Glutamatergic neuron (in vitro differentiated cells): Measurements from ENCODE around the gene MRPL19. TPM values are rescaled to one million over a fixed set of nuclear protein-coding genes. Genes with fewer than 3 reads are reported as not detected.
"Not testable (repeated sequence)": the region's sequence is repeated elsewhere in the genome, so short reads cannot be mapped to it uniquely, and the experiment has no call there.

Experiments
- DNase-seq: peaks from one replicate; pipeline ENCODE4 v3.0.0; 2022
- H3K27ac Mint-ChIP-seq: one replicate; pipeline ENCODE4 v1.8.0; 2020; ENCODE audit warnings: mild to moderate bottlenecking, mixed read lengths, inconsistent platforms; ENCODE audit not compliant: unreplicated experiment
- H3K27me3 Mint-ChIP-seq: one replicate; pipeline ENCODE4 v1.8.0; 2020; ENCODE audit warnings: mild to moderate bottlenecking, moderate library complexity, mixed read lengths, inconsistent platforms; ENCODE audit not compliant: unreplicated experiment
- H3K36me3 Mint-ChIP-seq: one replicate; pipeline ENCODE4 v1.8.0; 2020; ENCODE audit warnings: mild to moderate bottlenecking, mixed read lengths, inconsistent platforms; ENCODE audit not compliant: unreplicated experiment
- H3K4me1 Mint-ChIP-seq: one replicate; pipeline ENCODE4 v1.8.0; 2020; ENCODE audit warnings: mild to moderate bottlenecking, low read depth, mixed read lengths, inconsistent platforms; ENCODE audit not compliant: unreplicated experiment
- H3K4me3 Mint-ChIP-seq: one replicate; pipeline ENCODE4 v1.8.0; 2020; ENCODE audit warnings: mild to moderate bottlenecking, mixed read lengths, inconsistent platforms; ENCODE audit not compliant: unreplicated experiment
- H3K9me3 Mint-ChIP-seq: one replicate; pipeline ENCODE4 v1.8.0; 2020; ENCODE audit warnings: mild to moderate bottlenecking, moderate library complexity, mixed read lengths, inconsistent platforms; ENCODE audit not compliant: unreplicated experiment
- total RNA-seq: library from RNA; stranded (reverse); fragmentation: NEBNext Ultra II Directional; extraction: Animal tissue kit (Norgen Biotek cat#: 25700); gene quantifications from one replicate; pipeline ENCODE4 v1.2.1, GENCODE V29; 2021; ENCODE audit not compliant: unreplicated experiment
- TF ChIP-seq, protein P1 (sequence below): fragments of 200-600 bp; sonication (generic); IDR thresholded peaks from one replicate; pipeline ENCODE4 v1.5.0; 2021; ENCODE audit not compliant: partially characterized antibody, unreplicated experiment

MRPL19 gene
- total RNA-seq, 1 donor from 2014 or later, result 44.6 TPM

DNA sequence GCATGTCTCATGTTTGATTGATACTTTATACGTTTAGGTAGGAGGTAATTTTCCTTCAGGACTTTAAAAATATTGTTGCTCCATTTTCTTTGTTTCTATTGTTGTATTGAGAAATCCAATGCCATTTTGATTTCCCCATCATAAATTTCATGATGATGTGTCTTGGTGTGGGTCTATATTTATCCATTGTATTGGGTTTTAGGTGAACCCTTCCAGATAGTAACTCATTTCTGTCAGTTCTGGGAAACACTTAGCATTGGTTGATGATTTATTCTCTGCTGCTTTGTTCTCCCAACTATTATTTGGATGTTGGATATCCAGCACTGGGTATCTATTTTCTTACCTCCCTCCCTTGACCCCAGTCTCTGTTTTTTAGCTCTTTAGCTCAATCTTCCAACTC is 10.0 kb downstream of the MRPL19 start:
- Mint-ChIP-seq H3K27me3 (peaks cover 2% of the 10 kb centered on the region), H3K4me1 (no peaks in the 10 kb centered on the region), H3K27ac (no peak overlapping the region), H3K9me3 (no peaks in the 10 kb centered on the region), H3K36me3 (peaks cover 10% of the 10 kb centered on the region), H3K4me3 (no peak overlapping the region)
- DNase-seq, result no peak
- TF ChIP-seq, protein P1, sequence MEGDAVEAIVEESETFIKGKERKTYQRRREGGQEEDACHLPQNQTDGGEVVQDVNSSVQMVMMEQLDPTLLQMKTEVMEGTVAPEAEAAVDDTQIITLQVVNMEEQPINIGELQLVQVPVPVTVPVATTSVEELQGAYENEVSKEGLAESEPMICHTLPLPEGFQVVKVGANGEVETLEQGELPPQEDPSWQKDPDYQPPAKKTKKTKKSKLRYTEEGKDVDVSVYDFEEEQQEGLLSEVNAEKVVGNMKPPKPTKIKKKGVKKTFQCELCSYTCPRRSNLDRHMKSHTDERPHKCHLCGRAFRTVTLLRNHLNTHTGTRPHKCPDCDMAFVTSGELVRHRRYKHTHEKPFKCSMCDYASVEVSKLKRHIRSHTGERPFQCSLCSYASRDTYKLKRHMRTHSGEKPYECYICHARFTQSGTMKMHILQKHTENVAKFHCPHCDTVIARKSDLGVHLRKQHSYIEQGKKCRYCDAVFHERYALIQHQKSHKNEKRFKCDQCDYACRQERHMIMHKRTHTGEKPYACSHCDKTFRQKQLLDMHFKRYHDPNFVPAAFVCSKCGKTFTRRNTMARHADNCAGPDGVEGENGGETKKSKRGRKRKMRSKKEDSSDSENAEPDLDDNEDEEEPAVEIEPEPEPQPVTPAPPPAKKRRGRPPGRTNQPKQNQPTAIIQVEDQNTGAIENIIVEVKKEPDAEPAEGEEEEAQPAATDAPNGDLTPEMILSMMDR, result no peak

DNA sequence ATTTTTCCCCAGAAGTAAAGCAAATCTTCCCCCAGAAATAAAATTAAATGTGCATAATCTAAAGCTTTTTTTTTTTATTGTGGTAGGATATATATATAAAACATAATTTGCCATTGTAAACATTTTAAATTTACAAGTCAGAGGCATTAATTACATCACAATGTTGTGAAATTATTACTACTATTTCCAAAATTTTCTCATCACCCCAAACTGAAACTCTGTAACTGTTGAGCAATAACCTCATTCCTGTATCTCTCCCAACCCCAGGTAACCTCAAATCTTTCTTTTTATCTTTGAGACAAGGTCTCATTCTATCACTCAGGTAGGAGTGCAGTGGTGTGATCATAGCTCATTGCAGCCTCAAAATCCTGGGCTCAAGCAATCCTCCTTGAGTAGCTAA is 11.2 kb downstream of the MRPL19 start:
- DNase-seq, result no peak
- Mint-ChIP-seq H3K4me1 (no peaks in the 10 kb centered on the region), H3K9me3 (no peaks in the 10 kb centered on the region), H3K27ac (no peak overlapping the region), H3K36me3 (peaks cover 10% of the 10 kb centered on the region), H3K4me3 (no peak overlapping the region), H3K27me3 (peaks cover 2% of the 10 kb centered on the region)
- TF ChIP-seq, protein P1, result no peak

DNA sequence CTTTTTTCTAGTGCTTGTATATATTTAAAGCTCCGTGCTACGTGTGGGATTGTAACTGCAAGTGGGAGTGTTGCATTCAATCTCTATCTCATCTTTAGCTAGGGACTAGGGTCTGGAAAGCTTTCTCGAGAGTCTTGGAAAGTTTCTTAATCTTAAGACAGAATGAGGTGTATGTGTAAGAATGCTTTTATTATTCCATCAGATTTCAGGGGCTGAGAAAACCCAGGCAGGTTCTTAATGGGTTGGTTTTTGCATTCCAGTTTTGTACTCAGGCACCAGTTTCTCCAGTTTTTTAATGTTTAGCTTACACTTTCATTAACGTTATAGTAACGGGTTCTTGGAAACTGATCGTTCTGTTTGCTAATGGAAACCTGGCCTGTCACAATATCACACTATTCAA is 20.3 kb downstream of the MRPL19 start:
- Mint-ChIP-seq H3K36me3 (no peaks in the 10 kb centered on the region), H3K27ac (no peak overlapping the region), H3K9me3 (no peaks in the 10 kb centered on the region), H3K4me1 (peaks cover 5% of the 10 kb centered on the region), H3K27me3 (peaks cover 1% of the 10 kb centered on the region), H3K4me3 (no peak overlapping the region)
- TF ChIP-seq, protein P1, result no peak
- DNase-seq, result no peak

DNA sequence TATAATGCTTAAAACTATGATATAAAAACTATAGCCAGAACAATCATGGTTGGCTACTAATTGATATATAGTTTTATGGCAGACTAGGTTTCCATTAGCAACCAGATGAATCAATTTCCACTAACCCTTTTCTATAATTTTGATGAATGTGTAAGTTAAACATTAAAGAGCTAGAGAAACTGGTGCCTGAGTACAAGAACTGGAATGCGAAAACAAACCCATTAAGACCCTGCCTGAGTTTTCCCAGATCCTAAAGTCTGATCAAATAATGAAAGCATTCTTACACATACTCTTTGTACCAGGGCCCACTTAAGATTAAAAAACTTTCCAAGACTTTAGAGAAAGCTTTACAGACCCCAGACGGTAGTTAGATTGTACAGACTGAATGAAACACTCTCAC is 21.3 kb downstream of the MRPL19 start:
- TF ChIP-seq, protein P1, result no peak
- Mint-ChIP-seq H3K4me1 (peaks cover 5% of the 10 kb centered on the region), H3K27ac (no peak overlapping the region), H3K27me3 (peaks cover 1% of the 10 kb centered on the region), H3K9me3 (no peaks in the 10 kb centered on the region), H3K4me3 (no peak overlapping the region), H3K36me3 (no peaks in the 10 kb centered on the region)
- DNase-seq, result no peak

DNA sequence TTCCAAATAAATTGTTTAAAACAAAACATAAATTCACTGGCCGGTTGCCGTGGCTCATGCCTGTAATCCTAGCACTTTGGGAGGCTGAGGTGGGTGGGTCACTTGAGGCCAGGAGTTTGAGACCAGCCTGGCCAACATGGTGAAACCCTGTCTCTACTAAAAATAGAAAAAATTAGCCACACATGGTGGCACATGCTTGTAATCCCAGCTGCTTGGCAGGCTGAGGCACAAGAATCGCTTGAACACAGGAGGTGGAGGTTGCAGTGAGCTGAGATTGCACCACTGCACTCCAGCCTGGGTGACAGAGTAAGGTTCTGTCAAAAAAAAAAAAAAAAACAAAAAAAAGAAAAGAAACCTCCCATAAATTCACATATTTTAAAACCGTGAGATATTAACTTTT is 28.8 kb downstream of the MRPL19 start:
- not testable (repeated sequence) for DNase-seq, H3K4me3 Mint-ChIP-seq, H3K27me3 Mint-ChIP-seq, H3K36me3 Mint-ChIP-seq, H3K9me3 Mint-ChIP-seq
- Mint-ChIP-seq H3K4me1 (peaks cover 14% of the 10 kb centered on the region), H3K27ac (peak overlapping the region; percentile 36)

DNA sequence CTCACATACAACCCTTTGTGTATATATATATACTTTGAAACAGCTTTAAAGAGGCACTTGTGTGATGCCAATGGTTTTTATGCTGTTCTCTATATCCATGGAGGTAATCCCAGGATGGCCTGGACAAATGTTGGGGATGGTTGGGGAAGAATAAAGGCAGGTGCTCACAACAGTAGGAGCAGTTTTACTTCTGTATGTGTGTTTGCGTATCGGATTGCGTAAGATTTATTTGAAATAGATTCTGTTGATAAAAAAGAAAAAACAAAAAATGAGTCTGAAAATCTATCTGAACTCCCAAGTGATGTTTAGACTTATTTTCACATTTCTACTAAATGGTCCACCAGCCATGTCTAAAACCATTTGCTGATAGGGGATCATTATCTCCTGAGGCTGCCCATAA is 29.3 kb downstream of the MRPL19 start:
- no peak for DNase-seq
- H3K4me1 Mint-ChIP-seq, result peaks cover 14% of the 10 kb centered on the region
- H3K4me3 Mint-ChIP-seq, result no peak overlapping the region
- TF ChIP-seq, protein P1, result no peak
- no peaks in the 10 kb centered on the region for H3K27me3 Mint-ChIP-seq
- no peaks in the 10 kb centered on the region for H3K36me3 Mint-ChIP-seq
- H3K27ac Mint-ChIP-seq, result peak overlapping the region; percentile 52
- H3K9me3 Mint-ChIP-seq, result no peaks in the 10 kb centered on the region
